Kidney epithelial cell (primary cell): ENCODE measurements around the gene PIKFYVE. TPM values are rescaled to one million over a fixed set of nuclear protein-coding genes. Genes with fewer than 3 reads are reported as not detected.

Experiments
- DNase-seq: peaks from one replicate; pipeline ENCODE4 v3.0.0-alpha.2; 2010; ENCODE audit warnings: low read depth
- H3K27me3 ChIP-seq: 2 replicates; pipeline ENCODE4 v1.6.0; 2011; ENCODE audit warnings: low read length; ENCODE audit not compliant: control insufficient read depth, insufficient read depth
- H3K36me3 ChIP-seq: 2 replicates; pipeline ENCODE4 v1.5.1; 2011; ENCODE audit warnings: low read length; ENCODE audit not compliant: control insufficient read depth, insufficient read depth
- H3K4me3 ChIP-seq: 2 replicates; pipeline ENCODE4 v1.5.1; 2011; ENCODE audit warnings: low read depth, mild to moderate bottlenecking, control low read depth, low read length
- CTCF ChIP-seq: IDR thresholded peaks from 2 replicates; pipeline ENCODE4 v1.5.1; 2011; ENCODE audit warnings: mild to moderate bottlenecking, moderate library complexity, low read length, control low read depth, inconsistent platforms; ENCODE audit not compliant: insufficient read depth, poor library complexity, severe bottlenecking
- total RNA-seq: library from RNA; depleted of rRNA; stranded (reverse); fragments of >200 nt; gene quantifications from 2 replicates; pipeline ENCODE4 v1.2.3, GENCODE V29; 2015

PIKFYVE gene
- total RNA-seq, 1 donor from 2014 or later: 29.1 TPM

- Histone ChIP-seq H3K27me3 (no peaks in the 10 kb centered on the region), H3K36me3 (no peaks in the 10 kb centered on the region), H3K4me3 (no peak overlapping the region)
- no peak for TF ChIP-seq CTCF
- DNase-seq: no peak
Observed at GRCh38 chr2:208300847-208301618, 35.0 kb downstream of the PIKFYVE start.

- Histone ChIP-seq H3K36me3 (no peaks in the 10 kb centered on the region), H3K4me3 (no peak overlapping the region), H3K27me3 (no peaks in the 10 kb centered on the region)
- DNase-seq: no peak
- TF ChIP-seq CTCF: no peak
Observed at GRCh38 chr2:208304157-208304556, 38.1 kb downstream of the PIKFYVE start.

- no peak overlapping the region for H3K4me3 ChIP-seq
- no peak for TF ChIP-seq CTCF
- no peaks in the 10 kb centered on the region for H3K27me3 ChIP-seq
- no peaks in the 10 kb centered on the region for H3K36me3 ChIP-seq
- DNase-seq: no peak
Observed at GRCh38 chr2:208304695-208305094, 38.6 kb downstream of the PIKFYVE start.

- TF ChIP-seq CTCF: no peak
- DNase-seq: no peak
- Histone ChIP-seq H3K36me3 (no peaks in the 10 kb centered on the region), H3K4me3 (no peak overlapping the region), H3K27me3 (no peaks in the 10 kb centered on the region)
Observed at GRCh38 chr2:208306291-208306690, 40.2 kb downstream of the PIKFYVE start.

GRCh38 chr2:208311321-208311720 lies 45.3 kb downstream of the PIKFYVE start:
- Histone ChIP-seq H3K36me3 (peaks cover 1% of the 10 kb centered on the region), H3K27me3 (no peaks in the 10 kb centered on the region), H3K4me3 (no peak overlapping the region)
- DNase-seq: no peak
- no peak for TF ChIP-seq CTCF

- H3K36me3 ChIP-seq: peaks cover 1% of the 10 kb centered on the region
- TF ChIP-seq CTCF: no peak
- DNase-seq: no peak
- H3K27me3 ChIP-seq: no peaks in the 10 kb centered on the region
- H3K4me3 ChIP-seq: no peak overlapping the region
Observed at GRCh38 chr2:208311954-208312353, 45.9 kb downstream of the PIKFYVE start.
